Measurements from ENCODE around the gene RBM23. TPM values are rescaled to one million over a fixed set of nuclear protein-coding genes. Genes with fewer than 3 reads are reported as not detected.

The RBM23 gene
- total and polyA plus RNA-seq, 9 of the 15 experiments (the other 6 are each of a cell fraction or from before 2014, with no cell fraction given): 46.0 to 102 (median 58.5) TPM

DNA sequence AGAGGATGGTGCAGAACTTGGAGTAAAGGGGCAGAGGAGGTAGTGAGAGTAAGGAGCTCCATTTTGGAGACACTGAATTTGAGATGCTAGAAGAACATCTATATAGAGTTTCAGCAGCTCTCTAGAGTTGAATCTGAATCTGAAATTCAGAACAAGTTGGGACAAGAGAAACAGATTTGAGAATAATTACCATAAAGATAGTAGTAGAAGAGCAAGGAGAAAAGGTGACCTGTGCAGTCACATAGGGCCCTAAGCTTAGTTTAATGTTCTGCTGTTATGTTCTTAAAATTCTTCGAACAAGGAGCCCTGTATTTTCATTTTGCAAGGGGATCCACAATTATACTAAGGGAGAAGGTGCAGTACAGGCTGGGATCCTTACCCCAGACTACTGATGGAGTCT, 28.5 kb downstream of the RBM23 start (continued):
- TF ChIP-seq, protein P1, sequence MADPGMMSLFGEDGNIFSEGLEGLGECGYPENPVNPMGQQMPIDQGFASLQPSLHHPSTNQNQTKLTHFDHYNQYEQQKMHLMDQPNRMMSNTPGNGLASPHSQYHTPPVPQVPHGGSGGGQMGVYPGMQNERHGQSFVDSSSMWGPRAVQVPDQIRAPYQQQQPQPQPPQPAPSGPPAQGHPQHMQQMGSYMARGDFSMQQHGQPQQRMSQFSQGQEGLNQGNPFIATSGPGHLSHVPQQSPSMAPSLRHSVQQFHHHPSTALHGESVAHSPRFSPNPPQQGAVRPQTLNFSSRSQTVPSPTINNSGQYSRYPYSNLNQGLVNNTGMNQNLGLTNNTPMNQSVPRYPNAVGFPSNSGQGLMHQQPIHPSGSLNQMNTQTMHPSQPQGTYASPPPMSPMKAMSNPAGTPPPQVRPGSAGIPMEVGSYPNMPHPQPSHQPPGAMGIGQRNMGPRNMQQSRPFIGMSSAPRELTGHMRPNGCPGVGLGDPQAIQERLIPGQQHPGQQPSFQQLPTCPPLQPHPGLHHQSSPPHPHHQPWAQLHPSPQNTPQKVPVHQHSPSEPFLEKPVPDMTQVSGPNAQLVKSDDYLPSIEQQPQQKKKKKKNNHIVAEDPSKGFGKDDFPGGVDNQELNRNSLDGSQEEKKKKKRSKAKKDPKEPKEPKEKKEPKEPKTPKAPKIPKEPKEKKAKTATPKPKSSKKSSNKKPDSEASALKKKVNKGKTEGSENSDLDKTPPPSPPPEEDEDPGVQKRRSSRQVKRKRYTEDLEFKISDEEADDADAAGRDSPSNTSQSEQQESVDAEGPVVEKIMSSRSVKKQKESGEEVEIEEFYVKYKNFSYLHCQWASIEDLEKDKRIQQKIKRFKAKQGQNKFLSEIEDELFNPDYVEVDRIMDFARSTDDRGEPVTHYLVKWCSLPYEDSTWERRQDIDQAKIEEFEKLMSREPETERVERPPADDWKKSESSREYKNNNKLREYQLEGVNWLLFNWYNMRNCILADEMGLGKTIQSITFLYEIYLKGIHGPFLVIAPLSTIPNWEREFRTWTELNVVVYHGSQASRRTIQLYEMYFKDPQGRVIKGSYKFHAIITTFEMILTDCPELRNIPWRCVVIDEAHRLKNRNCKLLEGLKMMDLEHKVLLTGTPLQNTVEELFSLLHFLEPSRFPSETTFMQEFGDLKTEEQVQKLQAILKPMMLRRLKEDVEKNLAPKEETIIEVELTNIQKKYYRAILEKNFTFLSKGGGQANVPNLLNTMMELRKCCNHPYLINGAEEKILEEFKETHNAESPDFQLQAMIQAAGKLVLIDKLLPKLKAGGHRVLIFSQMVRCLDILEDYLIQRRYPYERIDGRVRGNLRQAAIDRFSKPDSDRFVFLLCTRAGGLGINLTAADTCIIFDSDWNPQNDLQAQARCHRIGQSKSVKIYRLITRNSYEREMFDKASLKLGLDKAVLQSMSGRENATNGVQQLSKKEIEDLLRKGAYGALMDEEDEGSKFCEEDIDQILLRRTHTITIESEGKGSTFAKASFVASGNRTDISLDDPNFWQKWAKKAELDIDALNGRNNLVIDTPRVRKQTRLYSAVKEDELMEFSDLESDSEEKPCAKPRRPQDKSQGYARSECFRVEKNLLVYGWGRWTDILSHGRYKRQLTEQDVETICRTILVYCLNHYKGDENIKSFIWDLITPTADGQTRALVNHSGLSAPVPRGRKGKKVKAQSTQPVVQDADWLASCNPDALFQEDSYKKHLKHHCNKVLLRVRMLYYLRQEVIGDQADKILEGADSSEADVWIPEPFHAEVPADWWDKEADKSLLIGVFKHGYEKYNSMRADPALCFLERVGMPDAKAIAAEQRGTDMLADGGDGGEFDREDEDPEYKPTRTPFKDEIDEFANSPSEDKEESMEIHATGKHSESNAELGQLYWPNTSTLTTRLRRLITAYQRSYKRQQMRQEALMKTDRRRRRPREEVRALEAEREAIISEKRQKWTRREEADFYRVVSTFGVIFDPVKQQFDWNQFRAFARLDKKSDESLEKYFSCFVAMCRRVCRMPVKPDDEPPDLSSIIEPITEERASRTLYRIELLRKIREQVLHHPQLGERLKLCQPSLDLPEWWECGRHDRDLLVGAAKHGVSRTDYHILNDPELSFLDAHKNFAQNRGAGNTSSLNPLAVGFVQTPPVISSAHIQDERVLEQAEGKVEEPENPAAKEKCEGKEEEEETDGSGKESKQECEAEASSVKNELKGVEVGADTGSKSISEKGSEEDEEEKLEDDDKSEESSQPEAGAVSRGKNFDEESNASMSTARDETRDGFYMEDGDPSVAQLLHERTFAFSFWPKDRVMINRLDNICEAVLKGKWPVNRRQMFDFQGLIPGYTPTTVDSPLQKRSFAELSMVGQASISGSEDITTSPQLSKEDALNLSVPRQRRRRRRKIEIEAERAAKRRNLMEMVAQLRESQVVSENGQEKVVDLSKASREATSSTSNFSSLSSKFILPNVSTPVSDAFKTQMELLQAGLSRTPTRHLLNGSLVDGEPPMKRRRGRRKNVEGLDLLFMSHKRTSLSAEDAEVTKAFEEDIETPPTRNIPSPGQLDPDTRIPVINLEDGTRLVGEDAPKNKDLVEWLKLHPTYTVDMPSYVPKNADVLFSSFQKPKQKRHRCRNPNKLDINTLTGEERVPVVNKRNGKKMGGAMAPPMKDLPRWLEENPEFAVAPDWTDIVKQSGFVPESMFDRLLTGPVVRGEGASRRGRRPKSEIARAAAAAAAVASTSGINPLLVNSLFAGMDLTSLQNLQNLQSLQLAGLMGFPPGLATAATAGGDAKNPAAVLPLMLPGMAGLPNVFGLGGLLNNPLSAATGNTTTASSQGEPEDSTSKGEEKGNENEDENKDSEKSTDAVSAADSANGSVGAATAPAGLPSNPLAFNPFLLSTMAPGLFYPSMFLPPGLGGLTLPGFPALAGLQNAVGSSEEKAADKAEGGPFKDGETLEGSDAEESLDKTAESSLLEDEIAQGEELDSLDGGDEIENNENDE (IDR thresholded peaks at IDR 0.05; ENCODE audit: low read depth, low read length): no peak
- TF ChIP-seq NR4A1 (CRISPR knock-in tag; IDR thresholded peaks at IDR 0.05) (no peak), NR4A1 (tag; IDR thresholded peaks at IDR 0.05) (no peak), ZBTB8A (IDR thresholded peaks at IDR 0.05; ENCODE audit: partially characterized antibody) (no peak), FOXA1 (IDR thresholded peaks at IDR 0.05; ENCODE audit: borderline replicate concordance) (no peak), STAT5A (IDR thresholded peaks at IDR 0.05; ENCODE audit: borderline replicate concordance, low read length) (no peak), EP400 (IDR thresholded peaks at IDR 0.05) (no peak)
- TF ChIP-seq, protein P2, sequence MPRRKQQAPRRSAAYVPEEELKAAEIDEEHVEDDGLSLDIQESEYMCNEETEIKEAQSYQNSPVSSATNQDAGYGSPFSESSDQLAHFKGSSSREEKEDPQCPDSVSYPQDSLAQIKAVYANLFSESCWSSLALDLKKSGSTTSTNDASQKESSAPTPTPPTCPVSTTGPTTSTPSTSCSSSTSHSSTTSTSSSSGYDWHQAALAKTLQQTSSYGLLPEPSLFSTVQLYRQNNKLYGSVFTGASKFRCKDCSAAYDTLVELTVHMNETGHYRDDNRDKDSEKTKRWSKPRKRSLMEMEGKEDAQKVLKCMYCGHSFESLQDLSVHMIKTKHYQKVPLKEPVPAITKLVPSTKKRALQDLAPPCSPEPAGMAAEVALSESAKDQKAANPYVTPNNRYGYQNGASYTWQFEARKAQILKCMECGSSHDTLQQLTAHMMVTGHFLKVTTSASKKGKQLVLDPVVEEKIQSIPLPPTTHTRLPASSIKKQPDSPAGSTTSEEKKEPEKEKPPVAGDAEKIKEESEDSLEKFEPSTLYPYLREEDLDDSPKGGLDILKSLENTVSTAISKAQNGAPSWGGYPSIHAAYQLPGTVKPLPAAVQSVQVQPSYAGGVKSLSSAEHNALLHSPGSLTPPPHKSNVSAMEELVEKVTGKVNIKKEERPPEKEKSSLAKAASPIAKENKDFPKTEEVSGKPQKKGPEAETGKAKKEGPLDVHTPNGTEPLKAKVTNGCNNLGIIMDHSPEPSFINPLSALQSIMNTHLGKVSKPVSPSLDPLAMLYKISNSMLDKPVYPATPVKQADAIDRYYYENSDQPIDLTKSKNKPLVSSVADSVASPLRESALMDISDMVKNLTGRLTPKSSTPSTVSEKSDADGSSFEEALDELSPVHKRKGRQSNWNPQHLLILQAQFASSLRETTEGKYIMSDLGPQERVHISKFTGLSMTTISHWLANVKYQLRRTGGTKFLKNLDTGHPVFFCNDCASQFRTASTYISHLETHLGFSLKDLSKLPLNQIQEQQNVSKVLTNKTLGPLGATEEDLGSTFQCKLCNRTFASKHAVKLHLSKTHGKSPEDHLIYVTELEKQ (CRISPR knock-in tag; IDR thresholded peaks at IDR 0.05): no peak
- TF ChIP-seq, protein P3, sequence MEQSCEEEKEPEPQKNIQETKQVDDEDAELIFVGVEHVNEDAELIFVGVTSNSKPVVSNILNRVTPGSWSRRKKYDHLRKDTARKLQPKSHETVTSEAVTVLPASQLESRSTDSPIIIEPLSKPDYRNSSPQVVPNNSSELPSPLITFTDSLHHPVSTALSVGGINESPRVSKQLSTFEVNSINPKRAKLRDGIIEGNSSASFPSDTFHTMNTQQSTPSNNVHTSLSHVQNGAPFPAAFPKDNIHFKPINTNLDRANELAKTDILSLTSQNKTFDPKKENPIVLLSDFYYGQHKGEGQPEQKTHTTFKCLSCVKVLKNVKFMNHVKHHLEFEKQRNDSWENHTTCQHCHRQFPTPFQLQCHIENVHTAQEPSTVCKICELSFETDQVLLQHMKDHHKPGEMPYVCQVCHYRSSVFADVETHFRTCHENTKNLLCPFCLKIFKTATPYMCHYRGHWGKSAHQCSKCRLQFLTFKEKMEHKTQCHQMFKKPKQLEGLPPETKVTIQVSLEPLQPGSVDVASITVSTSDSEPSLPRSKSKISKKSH (CRISPR knock-in tag; IDR thresholded peaks at IDR 0.05): no peak

All from K562 (cell line).